Activated T-helper 1 cell treated with anti-CD3 and anti-CD28 coated beads, Interleukin-2, amount 50 U/mL, for 16 hours (primary cell): Measurements from ENCODE around the gene CISTR.
"Not testable (repeated sequence)": the region's sequence is repeated elsewhere in the genome, so short reads cannot be mapped to it uniquely, and the experiment has no call there.

Source experiments
- DNase-seq, 2 donors: peaks; one replicate each; pipeline ENCODE4 v3.0.0-alpha.2; 2020; ENCODE audit warnings: low read depth in 1 of 2, low spot score in 1 of 2

The CISTR gene

DNA sequence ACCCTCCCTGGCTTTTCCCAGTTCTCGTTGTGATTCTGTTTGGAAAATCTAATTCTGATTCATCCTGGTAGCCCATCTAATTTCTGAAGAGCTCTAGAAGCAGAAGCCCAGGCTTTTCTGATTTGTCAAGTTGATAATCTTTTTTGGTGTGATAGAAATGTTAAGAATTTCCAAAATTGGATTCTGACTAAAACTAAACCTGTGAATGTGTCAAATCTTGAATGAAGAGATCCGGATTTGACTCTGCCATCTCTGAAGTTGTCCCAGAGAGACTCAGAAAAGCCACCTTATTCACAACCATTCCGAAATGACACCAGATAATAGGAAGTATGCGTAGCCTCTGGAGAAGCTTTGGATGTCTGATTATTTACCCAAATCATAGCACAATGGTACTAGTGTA, 12.8 kb upstream of the CISTR start:
- DNase-seq = no peak

DNA sequence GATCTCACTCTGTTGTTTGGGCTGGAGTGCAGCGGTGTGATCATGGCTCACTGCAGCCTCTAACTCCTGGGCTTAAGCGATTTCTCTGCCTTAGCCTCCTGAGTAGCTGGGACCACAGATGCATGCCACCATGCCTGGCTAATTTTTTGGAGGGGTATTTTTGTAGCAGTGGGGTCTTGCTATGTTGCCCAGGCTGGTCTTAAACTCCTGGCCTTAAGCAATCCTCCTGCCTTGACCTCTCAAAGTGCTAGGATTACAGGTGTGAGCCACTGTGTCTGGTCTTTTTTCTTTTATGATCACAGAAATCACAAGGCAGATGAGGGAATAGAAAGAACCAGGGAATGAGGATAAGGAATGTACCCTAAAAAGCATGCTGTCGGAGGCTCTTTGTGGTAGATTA, 11.0 kb upstream of the CISTR start:
- not testable (repeated sequence) for DNase-seq

- no peak for DNase-seq
Measured at GRCh38 chr12:53761306-53761705, 9.5 kb upstream of the CISTR start.

DNA sequence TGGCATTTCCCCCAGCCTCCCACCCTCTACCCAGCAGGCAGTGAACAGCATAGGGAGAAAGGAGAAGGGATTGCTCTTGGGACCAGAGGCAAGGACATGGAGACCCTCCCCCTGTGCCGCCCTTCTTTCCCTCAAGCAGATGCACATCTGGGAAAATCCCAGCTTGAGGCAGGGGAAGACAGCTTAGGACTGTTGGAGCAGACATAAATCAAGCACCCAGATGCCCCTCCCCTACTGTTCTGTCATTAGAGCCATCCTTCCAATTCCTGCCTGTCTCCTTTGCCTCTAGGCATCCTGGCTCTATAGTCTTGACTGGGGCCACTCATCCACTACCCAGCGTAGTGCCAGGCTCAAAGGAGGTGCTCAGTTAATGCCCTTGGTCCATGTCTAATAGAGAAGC, 7.5 kb upstream of the CISTR start:
- DNase-seq = no peak

- no peak for DNase-seq
Measured at GRCh38 chr12:53758730-53759103, 6.9 kb upstream of the CISTR start.

DNA sequence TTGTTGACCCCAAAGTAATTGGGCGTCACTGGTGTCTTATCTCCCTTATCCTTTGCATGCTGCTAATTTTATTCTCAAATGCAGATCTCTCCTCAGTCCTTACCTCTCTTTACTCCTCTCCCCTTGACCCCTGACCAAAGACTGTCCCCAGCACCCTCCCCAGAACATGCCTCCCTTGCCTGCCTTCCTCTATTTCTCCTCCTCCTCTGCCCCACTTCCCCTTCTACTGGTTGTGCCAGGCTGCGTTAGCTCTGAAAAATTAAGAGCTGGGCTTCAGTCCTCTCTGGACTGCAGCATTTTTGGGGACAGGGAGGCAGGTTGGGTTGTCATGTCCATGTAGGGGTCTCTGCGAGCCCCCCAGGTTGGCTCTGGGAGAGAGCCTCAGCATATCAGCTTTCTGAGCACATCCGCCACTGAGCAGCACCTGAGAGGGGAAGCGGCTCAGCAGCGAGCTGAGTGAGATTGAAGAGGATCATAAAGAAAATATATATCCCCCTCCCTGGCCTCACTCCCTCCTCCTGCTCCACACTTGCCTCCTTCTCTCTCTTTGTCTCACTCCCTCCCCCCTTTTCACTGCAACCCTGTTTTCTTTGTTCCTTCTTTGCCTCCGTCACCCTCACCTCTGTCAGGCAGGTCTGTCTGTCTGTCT, 6.4 kb upstream of the CISTR start:
- DNase-seq = no peak

GRCh38 chr12:53757101-53757770, 5.5 kb upstream of the CISTR start:
- peak; percentile 68 to 73 for DNase-seq

DNA sequence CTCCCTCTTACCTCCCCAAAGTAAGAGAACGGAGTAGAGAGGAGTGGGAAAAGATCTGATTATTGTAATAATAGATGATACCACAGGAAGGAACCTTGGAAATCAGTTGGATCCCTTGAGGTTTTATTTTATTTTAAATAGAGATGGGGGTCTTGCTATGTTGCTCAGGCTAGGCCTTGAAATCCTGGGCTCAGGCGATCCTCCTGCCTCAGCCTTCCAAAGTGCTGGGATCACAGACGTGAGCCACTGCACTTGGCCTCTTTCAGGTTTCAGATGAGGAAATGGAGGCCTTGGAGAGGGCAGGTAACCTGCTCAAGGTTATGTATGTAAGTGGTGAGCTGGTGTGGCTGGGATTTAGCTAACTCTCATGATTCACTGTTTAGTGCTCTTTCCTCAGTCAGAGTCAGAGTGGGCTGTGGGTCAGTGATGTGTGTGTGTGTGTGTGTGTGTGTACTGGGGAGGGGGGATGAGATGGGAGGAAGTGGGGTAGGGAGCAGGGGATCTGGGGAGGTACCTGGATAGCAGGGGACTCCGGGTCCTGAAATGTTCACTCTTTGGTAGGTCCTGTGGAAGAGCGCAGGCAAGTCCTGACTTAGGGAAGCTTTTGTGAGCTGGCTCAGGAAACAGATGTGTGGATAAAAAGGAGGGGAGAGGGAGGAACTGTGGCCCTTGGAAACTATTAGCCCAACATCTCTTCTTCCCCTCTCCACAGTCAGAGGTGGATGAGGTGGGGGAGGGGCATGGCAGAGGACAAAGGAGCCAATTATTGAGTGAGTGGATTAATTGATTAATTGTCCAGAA, 4.7 kb upstream of the CISTR start:
- DNase-seq = no peak

GRCh38 chr12:53755893-53756292, 4.1 kb upstream of the CISTR start:
- DNase-seq = no peak

DNA sequence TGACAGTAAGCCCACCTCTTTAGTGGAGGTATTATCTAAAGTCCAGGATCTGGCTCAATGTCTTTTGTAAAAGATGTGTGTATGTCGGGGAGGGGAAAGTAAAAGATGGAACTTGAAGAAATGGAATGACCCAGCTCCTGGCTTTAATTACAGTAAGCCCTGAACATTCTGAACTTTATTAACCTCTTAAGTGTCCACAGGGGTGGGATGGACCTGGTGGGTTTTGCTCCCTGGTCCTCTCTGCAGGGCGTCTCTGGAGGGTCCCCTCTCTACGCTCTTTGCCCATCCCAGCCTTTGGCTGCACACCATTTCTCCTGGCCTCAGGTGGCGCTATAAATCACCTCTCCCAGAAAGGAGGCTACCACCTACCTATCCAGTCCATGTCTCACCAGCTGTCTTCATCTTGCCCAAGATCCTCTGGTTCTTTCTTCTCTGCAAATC, 3.7 kb upstream of the CISTR start:
- no peak for DNase-seq

DNA sequence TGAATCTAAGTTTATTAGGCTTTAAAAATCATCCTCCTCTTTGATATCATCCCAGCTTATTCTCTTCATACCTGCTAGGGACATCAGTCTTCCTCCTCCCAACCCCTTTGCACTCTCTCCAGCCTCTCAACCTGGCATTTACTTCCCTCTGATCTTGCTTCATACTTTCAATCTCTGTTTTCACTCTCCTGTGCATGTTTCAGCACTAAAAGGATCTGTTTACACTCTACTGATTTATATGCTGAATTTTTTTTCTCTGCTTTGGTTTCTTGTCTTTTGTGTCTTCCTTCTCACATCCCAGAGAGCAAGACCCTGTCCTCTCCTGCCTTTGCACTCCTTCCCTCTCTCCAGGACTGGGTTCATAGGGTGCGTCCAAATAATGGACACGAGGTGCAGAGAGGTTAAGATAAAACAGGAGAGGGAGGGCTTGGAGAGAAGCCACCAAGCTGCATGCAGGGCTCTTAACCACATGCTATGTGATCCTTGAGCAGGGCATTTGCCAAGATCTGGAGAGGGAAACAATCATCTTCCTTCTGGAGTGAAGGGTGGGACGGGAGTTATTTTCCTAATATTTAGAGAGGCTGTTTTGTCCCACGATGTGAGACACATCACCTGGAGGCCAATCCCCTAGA, 3.0 kb upstream of the CISTR start:
- no peak for DNase-seq

DNA sequence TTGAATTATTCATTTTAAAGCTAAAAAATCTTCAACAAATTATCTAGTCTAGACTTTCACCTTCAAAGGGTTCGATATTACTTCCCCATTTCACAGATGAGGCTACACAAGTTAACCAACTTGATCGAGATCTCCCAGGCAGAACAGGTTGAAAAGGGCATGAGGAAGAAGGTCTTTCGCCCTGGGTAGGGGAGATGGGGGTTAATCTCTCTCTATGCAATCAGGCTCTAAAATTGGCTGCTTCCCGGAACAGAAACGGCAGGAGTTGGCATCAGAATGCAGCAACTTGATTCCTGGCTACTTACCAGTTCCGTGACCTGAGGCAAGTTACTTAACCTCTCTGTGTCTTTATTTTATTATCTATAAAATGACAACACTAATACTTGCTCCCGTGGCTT, 2.4 kb upstream of the CISTR start:
- no peak for DNase-seq

GRCh38 chr12:53752621-53753020, 842 bp upstream of the CISTR start:
- DNase-seq = no peak

- no peak for DNase-seq
Measured at GRCh38 chr12:53752192-53752601, 418 bp upstream of the CISTR start.

DNA sequence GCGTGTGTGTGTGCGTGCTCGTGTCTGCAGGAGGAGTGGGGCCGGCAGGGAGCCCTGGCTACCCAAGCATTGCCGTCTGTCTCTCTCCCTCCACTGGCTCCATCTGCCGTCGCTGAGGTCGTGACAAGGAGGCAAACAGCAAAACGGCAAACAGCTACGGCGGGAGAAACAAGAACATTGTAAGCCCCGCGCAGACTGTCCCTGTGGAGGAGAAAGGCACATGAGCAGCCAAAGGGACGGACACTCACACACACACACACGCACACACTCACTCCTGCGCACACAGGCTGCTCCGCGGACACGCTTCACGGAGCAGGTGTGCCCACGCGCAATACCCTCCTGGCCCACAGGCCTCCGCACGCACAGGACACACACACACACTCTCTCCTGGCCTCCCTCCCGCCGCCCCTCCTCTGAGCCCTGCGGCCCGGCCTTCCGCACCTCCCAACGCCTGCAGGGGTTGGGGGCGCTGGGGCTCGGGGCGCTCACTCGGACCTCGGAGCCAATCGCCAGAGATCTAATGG, 905 bp downstream of the CISTR start:
- no peak for DNase-seq

DNA sequence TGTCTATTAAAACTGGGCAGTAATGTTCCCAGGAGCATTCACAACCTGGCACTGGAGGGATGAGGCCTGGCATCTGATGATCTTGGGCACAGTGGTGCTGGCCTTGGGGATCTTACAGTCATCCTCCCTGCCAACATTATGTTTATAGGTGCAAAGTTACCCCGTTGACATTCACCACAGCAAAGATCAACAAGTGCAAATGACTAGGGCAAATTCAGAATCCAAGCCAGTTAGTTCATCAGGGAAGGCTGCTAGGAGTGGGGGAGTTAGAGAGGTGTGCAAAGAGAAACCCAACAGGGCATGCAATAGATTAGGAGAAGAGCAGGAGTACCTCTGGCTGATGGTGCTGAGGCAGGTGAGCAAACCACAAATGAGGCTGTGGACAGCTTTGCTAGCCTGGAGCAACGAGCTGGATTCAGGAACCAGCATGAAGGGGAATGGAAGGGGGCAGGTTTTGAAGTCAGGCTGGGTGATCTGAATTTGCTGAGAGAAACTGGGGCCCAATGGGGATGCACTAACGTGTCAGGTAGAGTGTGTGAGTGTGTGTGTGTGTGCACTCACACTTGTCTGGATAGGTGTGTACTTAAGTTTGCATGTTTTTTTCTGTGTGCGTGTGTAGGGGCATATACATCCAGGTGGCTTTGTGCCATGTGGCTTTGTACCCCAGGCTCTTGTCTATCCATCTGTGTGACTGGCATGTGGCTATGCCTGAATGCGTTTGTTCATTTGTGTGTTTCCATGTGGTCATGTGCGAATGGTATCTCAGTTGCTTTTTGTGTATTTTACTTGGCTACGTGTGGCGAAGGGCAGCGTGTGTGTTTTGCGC, 1.6 kb downstream of the CISTR start:
- no peak for DNase-seq

DNA sequence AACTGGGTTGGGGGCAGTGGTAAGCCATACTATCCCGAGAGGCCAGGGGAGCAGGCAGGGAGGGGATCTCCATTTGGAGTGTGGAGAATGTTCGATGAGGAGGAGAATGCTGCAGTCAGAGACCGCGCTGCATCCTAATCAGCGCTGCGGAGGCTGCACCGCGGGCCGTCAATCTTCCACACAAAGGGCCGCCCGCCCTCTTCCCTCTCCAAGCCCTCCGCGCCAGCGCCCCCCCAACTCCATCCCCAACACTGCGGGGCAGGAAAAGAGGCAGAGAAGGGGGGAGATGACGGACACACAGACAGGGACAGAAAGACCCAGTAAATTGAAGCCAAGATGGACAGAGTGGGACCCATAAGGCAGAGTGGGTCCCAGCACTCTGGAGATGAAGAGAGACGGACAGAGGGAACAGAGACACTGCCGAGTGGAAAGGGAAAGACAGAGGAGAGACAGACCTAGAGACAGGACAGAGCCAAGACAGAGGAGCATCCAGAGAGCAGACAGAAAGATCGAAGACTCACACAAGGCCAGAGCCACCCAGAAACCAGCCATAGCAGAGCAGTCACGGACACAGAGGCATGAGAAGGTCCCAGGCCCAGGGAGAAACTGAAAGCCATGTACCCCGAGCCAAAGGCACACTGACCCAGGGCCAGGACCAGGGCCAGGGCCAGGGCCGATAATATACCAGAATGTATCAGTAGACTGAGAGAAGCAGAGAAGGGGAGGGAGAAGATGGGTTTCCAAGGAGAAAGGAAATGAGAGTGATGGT, 3.5 kb downstream of the CISTR start:
- DNase-seq = no peak

GRCh38 chr12:53747095-53747494, 4.7 kb downstream of the CISTR start:
- no peak for DNase-seq

DNA sequence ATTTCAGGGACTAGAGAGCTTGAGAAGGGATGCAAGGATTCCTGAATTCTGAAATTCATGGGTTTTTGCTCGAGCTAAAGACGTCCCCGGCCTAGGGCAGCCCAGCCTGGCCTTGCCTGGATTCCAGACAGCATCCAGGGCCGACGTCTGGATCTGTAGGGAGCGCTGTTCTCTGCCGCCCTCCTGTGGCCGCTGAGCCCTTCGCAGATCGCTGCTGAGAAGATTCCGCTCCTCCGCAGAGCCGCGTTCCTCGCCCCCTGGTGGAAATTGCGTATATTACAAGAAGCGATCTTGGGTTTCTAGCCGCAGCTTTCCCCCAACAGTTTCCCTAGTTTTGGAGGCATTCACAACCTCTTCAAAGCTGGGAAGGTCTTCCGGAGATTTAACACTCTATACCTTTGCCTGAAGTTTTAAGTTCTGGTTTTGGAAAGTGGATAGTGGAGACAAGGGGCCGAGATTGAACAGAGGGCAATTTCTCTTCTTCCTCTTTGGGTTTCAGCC, 5.1 kb downstream of the CISTR start:
- peak; percentile 72 to 75 for DNase-seq

DNA sequence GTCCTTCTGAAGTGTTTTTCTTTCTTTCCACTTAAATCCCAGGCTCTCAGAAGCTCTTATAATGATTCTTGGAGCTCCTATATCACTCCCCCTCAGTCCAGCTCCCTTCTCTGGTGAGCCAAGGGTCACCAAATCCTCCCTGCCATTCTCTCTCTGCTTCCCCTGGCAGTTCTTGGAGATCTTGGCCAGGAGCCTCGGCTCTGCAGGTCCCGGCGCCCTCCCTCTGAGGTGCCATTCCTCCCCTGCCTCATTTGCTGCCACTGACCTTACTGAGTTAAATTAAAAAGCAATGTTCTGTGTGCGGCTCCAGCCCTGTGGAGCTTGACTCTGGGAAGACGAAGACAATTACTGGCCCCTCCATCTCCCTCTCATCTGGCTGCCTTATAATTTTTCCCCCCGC, 7.0 kb downstream of the CISTR start:
- DNase-seq = no peak
